HG02642 (cell line): ENCODE results near the gene RPS25.
"Not testable (repeated sequence)": the region's sequence is repeated elsewhere in the genome, so short reads cannot be mapped to it uniquely, and the experiment has no call there.

Experiments
- ATAC-seq: cut with Tn5 transposase; IDR thresholded peaks from one replicate; pipeline ENCODE4 v1.9.1; 2021; ENCODE audit warnings: mild to moderate bottlenecking; ENCODE audit not compliant: unreplicated experiment, poor library complexity

Gene RPS25

DNA sequence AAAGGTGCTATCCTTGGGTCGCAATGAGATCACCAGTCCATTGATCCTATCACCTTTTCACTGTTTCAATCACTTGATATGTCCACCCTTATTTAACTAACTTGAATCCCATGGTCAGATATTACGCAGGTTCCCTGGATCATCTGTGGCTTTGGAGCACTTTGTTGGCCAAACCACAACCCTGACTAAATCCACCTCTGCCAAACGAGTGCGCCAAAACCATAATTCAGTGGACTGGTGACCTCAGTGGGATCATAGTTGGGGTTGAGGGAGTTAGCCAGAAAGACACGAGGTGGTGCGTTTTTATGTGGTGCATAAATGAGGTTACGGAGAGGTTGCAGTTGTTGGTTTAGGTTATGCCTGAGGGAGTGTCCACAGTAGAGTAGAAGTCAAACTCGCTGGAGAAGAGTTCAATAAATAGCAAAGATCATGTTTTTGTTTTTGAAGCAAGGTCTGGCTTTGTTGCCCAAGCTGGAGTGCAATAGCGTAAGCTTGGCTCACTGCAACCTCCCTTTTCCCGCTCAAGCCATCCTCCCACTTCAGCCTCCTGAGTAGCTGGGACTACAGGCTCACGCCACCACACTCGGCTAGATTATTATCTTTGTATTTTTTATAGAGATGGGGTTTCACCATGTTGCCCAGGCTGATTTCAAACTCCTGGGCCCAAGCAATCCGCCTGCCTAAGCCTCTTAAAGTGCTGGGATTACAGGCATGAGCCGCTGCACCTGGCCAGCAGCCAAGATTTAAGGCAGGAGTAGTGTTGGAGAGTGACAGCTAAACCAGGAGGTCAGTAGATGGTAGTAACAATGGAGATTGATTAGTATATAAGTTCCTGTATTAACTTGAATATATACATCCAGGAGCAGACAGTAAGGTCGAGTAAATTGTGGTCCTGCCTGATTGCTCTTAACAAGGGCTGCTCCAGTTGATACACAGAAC is 42.1 kb downstream of the RPS25 start:
- ATAC-seq, result no peak

DNA sequence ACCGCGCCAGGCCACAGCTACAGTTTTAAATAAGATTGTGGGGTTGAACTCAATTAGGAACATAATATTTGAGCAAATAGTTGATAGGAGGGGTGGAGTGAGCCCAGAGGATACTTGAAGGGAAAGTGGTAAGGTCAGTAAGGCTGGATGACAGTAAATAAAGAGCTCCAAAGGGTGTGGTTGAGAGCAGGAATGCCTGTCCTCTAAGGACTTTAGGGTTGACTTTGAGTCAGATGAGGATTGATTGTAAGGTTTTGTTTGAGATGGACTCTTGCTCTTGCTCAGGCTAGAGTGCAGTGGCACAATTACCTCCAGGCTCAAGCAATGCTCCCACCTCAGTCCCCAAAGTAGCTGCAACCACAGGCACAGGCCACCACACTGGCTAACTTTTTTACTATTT is 44.2 kb downstream of the RPS25 start:
- ATAC-seq, result no peak

- ATAC-seq, result no peak
Measured at GRCh38 chr11:118971646-118972045, 46.5 kb downstream of the RPS25 start, which contains the start of gene FOXR1. TSS of gene FOXR1 (plus strand) at chr11:118971761. CDS start at chr11:118971932, 171 bp downstream.

DNA sequence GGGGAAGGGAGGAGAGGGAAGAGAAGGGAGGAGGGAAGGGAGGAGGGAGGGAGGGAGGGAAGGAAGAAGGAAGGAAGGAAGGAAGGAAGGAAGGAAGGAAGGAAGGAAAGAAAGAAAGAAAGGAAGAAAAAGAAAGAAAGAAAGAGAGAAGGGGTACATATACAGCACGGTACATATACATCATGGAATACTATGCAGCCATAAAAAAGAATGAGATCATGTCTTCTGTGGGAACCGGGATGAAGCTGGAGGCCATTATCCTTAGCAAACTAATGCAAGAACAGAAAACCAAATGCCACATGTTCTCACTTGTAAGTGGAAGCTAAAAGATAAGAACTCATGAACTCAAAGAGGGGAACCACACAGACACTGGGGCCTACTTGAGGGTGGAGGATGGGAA is 48.6 kb downstream of the RPS25 start:
- not testable (repeated sequence) for ATAC-seq
